GM12872 (cell line): ENCODE measurements around the gene REG4.

Experiments used
- CTCF ChIP-seq: IDR thresholded peaks from 3 replicates; pipeline ENCODE4 v1.5.1; 2011; ENCODE audit warnings: low read depth, mild to moderate bottlenecking, low read length, moderate library complexity; ENCODE audit not compliant: insufficient read depth

Gene REG4

GRCh38 chr1:119773711-119774241 lies 37.5 kb downstream of the REG4 start:
- no peak for TF ChIP-seq CTCF

- TF ChIP-seq CTCF: no peak
Observed at GRCh38 chr1:119772298-119772697, 39.0 kb downstream of the REG4 start.

- no peak for TF ChIP-seq CTCF
Observed at GRCh38 chr1:119771770-119772169, 39.5 kb downstream of the REG4 start.

- no peak for TF ChIP-seq CTCF
Observed at GRCh38 chr1:119771016-119771415, 40.2 kb downstream of the REG4 start.

GRCh38 chr1:119768778-119769177 lies 42.5 kb downstream of the REG4 start, which contains the start of gene HMGCS2:
Gene HMGCS2, minus strand, starts transcription at chr1:119768905. Its CDS starts 61 bp downstream, at chr1:119768844.
- no peak for TF ChIP-seq CTCF

- TF ChIP-seq CTCF: no peak
Observed at GRCh38 chr1:119767486-119767885, 43.8 kb downstream of the REG4 start.

GRCh38 chr1:119766374-119766794 lies 44.9 kb downstream of the REG4 start:
- no peak for TF ChIP-seq CTCF
